ENCODE measurements around the gene TAS2R60.
"Not testable (repeated sequence)": the region's sequence is repeated elsewhere in the genome, so short reads cannot be mapped to it uniquely, and the experiment has no call there.

The TAS2R60 gene

DNA sequence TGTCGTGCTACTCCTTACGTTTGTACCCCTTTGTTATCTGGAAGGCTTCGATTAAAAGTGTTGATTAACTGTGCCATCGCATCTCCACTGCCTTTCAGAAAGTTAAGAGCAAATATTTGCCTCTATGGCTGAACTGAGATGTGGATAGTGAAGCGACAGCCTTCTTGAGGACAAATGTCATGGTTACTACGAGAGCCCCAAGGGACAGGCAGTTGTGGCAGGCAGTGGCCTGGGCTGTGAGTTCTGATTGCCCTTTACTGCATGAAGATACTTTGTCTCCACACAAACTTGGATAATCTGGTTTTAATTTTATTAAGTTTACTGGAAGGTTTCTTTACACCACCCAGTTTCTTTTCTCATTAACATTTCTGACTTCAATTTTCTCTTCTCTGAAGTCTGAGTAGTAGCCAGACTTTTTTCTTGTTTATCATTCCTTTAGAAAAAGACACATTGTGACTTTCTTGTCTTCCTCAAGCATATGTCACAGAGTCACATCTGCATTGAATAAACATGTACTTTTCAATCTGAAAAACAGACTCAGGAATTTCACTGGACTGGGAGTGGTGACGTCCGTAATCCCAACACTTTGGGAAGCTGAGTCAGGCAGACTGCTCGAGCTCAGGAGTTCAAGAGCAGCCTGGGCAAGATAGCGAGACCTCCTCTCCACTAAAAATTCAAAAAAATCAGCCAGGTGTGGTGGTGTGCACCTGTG lies 36.0 kb downstream of the TAS2R60 start:
- no peak for DNase-seq

DNA sequence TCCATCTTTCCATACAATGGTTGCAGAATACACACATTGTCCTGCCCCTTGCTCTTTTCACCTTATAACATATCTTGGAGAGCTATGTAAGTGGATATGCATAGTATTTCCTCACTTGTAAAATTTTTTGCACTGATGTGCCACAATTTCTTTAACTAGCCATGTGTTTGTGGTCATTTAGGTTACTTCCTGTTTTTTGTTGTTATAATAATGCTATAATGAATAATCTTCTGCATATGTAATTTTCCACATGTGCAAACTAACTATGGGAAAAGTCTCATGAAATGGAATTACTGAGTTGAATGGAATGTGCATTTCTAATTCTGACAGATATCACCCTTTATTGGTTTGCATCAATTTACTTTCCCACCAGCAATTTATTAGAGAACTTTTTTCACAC lies 37.2 kb downstream of the TAS2R60 start:
- no peak for DNase-seq

DNA sequence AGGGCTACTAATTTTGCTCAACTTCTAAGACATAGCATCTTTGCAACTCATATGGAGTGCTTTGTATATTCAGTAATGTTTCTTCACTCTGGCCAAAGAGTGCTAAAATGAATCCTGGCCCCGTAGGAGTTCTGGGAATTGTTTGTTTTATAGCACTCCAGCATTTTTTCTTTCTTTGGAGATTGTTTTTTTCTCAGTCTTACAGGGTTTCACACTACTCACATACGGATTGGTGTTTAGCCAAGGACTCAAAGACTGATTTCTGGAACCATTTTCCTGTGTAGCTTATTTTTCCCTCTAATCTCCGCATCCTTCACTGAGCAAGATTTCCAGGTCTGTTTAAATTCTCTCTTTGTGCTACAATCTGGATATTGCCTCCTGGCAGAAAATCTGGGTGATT lies 40.9 kb downstream of the TAS2R60 start:
- no peak for DNase-seq

DNA sequence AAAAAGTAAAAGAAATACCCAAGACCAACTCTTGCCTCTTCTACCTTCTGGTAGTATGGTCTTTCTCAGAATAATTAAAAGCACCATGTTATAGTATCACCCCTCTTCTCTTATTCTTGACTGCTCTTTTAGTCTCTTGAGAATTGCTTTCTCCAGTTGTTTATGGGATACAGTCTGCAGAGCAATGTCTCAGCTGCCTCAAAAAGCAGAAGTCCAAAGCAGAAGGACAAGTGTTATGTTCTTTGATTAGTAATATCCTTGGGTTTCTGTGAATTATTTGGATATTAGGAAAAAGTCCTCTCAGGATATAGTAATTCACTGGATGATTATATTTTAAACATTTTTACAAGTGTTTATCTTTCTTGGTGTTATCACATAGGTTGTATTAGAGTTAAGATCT lies 41.8 kb downstream of the TAS2R60 start:
- DNase-seq, result no peak

DNA sequence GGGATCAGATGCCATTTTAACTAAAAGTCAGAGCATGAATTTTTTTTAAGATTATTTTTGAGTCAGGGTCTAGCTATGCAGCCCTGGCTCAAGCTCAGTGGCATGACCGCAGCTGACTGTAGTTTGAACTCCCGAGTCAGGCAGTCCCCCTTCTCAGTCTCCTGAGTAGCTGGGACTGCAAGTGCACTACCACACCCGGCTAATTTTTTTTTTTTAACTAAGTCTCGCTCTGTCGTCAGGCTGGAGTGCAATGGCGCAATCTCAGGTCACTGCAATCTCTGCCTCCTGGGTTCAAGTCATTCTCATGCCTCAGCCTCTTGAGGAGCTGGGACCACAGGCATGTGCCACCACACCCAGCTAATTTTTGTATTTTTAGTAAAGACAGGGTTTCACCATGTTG lies 42.2 kb downstream of the TAS2R60 start:
- DNase-seq, result no peak

DNA sequence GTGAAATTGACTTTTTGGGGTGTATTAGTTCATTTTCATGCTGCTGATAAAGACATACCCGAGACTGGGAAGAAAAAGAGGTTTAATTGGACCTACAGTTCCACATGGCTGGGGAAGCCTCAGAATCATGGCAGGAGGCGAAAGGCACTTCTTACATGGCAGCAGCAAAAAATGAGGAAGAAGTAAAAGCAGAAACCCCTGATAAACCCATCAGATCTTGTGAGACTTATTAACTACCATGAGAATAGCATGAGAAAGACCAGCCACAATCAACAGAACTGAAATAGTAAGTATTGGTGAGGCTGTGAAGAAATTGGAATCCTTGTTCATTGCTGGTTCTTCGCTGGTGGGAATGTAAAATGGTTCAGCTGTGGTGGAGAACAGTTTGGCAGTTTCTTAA lies 43.0 kb downstream of the TAS2R60 start:
- DNase-seq, result not testable (repeated sequence)

DNA sequence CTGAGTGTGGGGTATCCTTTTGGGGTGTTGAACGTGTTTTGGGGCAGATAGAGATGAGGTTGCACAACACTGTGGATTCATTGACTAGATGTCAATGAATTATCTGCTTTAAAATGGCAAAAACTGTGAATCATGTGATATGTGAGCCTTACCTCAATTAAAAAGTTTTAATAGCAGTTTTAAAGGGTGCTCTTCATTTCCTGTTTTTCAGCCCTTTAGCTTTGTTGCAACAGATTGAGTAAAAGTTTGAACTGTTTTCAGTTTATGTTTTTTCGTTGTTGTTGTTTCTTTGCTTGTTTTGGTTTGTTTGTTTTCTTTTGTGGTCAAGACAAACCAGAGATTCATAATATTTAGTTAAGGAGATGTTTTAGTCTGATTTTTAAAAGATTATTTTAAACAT lies 43.8 kb downstream of the TAS2R60 start:
- no peak for DNase-seq

DNA sequence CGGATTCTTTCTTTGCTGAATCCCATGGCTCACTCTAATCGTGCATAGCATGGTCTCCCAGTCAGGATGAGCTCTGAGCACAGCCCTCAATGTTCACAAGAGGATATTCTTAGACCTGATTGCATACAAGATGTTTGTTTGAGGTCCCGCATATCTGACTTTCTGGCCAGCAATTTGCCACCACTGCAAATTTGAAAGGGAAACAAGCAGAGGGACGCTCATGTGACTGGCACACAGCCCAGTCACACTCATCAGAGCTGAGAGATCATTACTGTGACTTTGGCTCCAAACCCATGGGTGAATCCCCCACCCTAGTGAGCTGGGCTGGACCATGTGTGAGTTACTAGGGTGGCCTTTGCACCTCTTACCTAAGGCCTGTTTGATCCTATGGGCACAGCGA lies 44.3 kb downstream of the TAS2R60 start:
- DNase-seq, result no peak

DNA sequence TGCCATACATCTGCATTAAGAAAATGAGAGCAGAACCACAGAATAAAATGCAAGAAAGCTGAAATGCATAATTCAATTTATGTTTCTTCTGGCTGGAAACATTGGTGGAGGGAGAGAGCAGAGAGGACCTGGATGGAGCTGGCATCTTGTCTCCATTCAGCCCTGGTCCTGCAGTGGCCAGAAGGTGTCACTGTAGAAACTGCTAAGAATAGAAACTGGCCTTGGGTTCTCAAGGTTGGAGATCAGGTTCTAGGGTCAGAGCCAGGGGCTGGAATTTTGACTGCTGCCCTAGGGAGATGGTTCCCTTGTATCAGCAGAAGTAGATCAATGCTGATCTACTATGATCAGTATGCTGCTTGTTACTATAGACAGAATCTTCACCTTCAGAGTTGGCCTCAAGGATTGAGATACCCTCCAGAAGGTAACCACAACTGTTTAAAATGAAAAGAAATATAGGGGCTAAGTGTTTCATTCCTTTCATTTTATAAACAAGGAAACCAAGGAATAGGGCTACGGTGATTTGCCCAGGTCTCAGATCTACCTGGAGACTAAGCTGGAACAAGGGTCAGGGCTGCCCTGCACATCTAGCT lies 47.6 kb downstream of the TAS2R60 start:
- no peak for DNase-seq

DNA sequence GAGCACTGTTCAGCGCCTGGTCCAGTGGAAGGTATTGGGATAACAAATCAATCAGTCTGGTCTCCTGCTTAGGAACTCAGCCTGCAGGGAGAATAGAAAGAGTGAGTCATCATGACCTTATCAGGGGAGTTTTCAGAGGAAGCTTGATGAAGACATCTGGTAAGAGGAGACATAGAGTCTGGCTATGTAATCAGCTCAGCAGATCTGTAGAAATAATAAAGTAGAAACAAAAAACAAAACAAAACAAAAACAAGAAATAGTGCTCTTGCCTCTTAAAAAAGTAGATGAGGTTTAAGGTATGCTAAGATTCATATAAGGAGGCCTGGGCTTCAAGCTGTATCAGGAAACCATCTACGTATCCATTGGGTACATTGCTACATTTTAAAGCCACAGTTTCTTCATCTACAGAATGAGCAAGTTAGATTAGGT lies 48.8 kb downstream of the TAS2R60 start:
- no peak for DNase-seq

DNA sequence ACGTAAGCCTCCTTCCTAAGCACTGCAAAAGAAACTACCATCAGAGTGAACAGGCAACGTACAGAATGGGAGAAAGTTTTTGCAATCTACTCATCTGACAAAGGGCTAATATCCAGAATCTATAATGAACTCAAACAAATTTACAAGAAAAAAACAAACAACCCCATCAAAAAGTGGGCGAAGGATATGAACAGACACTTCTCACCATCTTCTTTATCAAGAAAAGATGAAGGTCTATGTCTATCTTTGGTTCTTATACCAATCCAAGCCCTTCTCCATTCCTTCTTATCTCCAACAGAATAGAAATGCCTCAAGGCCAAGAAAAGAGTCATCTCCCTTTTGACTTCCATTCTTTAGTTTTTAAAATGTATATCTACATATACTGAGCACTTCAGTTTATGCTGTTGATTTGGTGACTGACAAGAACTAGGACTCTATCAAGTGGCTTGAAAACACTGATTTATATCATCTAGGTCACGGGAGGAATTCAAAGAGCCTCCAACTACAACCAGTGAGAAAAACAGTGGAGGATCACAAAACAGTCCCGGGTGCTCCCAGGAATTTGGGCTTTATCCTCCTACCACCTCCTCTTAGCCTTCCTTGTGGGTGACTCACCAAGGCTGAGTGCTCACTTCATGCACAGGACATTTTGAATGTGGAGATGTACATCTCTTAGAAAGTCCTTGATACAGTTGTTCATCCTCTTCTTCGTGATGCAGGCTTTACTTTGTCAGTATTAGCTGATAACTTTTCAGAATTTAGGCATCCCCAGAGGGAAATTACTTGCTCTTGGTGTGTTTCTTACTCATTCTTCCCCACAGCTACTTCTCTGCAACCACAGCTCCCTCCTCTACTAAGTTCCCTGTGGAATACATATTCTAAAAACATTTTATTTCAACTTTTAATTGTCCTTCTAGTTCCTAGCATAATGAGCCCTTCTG lies 49.8 kb downstream of the TAS2R60 start:
- no peak for DNase-seq

DNA sequence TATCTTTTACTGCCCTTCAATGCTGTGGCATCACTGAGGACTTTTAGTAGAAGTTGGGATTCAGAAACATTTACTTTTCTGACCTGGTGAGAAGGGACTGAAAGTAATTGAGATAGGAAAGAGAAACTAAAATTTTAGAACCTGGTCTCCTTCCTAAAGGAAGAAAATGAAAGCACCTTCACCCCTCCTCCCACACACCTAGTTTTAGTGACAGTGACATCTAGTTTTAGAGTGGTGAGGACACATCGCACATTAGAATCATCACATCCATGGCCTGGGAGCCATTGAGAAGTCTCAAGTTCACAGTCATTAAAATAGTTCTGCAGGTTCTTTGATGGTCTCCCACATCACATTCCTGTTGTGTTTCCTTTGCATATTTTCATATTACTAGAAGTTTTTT lies 50.5 kb downstream of the TAS2R60 start:
- no peak for DNase-seq

All from effector CD8-positive, alpha-beta T cell (primary cell).